ENCODE data around the gene EXD3. TPM values are rescaled to one million over a fixed set of nuclear protein-coding genes. Genes with fewer than 3 reads are reported as not detected.
A peak's percentile ranks its signal among the peaks of the same experiment; 100 is the strongest.

Gene EXD3
- total and polyA plus RNA-seq, 2 donors from 2014 or later = 18.9 to 44.5 TPM

GRCh38 chr9:137279741-137280473, 143.1 kb downstream of the EXD3 start:
- FAIRE-seq (no peak), DNase-seq (peak in 2 of 5 donors; percentile 43 to 75)
- H3K9me3 ChIP-seq (ENCODE audit: control insufficient read depth in 2 of 3, insufficient read depth in 1 of 3, low read length in 3 of 3) = no peaks in the 10 kb centered on the region
- H3K27ac ChIP-seq (ENCODE audit: low read depth in 2 of 2, low read length in 2 of 2) = no peak overlapping the region
- TF ChIP-seq, protein P1, sequence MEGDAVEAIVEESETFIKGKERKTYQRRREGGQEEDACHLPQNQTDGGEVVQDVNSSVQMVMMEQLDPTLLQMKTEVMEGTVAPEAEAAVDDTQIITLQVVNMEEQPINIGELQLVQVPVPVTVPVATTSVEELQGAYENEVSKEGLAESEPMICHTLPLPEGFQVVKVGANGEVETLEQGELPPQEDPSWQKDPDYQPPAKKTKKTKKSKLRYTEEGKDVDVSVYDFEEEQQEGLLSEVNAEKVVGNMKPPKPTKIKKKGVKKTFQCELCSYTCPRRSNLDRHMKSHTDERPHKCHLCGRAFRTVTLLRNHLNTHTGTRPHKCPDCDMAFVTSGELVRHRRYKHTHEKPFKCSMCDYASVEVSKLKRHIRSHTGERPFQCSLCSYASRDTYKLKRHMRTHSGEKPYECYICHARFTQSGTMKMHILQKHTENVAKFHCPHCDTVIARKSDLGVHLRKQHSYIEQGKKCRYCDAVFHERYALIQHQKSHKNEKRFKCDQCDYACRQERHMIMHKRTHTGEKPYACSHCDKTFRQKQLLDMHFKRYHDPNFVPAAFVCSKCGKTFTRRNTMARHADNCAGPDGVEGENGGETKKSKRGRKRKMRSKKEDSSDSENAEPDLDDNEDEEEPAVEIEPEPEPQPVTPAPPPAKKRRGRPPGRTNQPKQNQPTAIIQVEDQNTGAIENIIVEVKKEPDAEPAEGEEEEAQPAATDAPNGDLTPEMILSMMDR (IDR thresholded peaks at IDR 0.05; ENCODE audit: borderline replicate concordance, extremely low read depth, insufficient read depth) = no peak
- no peak overlapping the region for H3K4me3 ChIP-seq (ENCODE audit: low read length in 3 of 3)
- no peak overlapping the region for H3K9ac ChIP-seq (ENCODE audit: low read length in 3 of 3)
- H3K27me3 ChIP-seq (ENCODE audit: control insufficient read depth, insufficient read depth, low read length) = no peaks in the 10 kb centered on the region
- no peaks in the 10 kb centered on the region for H3K36me3 ChIP-seq (ENCODE audit: control insufficient read depth in 2 of 3, insufficient read depth in 3 of 3, low read length in 3 of 3)
- intact Hi-C loops (cut with DNase I) = no loop called here
- H3K4me1 ChIP-seq (ENCODE audit: control insufficient read depth in 2 of 3, insufficient read depth in 2 of 3, low read depth in 1 of 3, low read length in 3 of 3) = peaks cover 0 to 23% (median 7%) of the 10 kb centered on the region in 3 donors

DNA sequence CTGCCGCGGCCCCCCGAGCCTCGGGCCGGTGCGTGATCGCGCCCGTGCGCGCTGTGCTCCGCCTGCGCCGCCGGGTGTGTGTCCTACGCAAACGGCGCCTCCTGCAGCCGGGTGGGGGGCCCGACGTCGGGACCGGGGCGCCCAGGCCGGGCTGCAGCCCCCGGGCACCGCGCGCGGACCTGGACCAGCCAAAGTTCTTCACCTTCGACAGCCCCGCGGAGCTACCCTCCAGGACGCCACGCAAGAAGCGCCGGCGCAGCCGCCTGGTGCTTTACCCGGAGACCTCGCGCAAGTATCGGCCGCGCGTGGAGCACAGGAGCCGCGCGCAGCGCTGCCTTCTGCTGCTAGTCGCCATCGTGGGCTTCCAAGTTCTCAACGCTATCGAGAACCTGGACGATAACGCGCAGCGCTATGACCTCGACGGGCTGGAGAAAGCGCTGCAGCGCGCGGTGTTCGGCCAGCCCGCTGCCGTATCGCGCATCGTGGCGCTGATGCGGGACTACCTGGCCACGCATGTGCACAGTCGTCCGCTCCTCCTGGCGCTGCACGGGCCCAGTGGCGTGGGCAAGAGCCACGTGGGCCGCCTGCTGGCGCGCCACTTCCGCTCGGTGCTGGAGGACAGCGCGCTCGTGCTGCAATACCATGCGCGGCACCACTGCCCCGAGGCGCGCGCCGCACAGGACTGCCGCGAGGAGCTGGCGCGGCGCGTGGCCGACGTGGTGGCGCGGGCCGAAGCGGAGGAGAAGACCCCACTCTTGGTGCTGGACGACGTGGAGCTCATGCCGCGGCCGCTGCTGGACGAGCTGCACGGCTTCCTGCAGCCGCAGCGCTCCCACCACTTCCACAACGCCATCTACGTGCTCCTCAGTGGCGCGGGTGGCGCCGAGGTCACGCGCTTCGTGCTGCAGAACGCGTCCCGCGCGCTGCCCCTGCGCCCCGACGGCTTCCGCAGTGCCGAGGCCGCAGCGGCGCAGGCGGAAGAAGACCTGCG, 143.9 kb downstream of the EXD3 start:
- no peaks in the 10 kb centered on the region for H3K27me3 ChIP-seq (ENCODE audit: control insufficient read depth, insufficient read depth, low read length)
- TF ChIP-seq, protein P1 (IDR thresholded peaks at IDR 0.05; ENCODE audit: borderline replicate concordance, extremely low read depth, insufficient read depth) = no peak
- H3K4me1 ChIP-seq (ENCODE audit: control insufficient read depth in 2 of 3, insufficient read depth in 2 of 3, low read depth in 1 of 3, low read length in 3 of 3) = peaks cover 0 to 24% (median 7%) of the 10 kb centered on the region in 3 donors
- DNase-seq (peak in 2 of 5 donors; percentile 54 to 80), FAIRE-seq (no peak)
- H3K9me3 ChIP-seq (ENCODE audit: control insufficient read depth in 2 of 3, insufficient read depth in 1 of 3, low read length in 3 of 3) = no peaks in the 10 kb centered on the region
- H3K4me3 ChIP-seq (ENCODE audit: low read length in 3 of 3) = no peak overlapping the region
- H3K36me3 ChIP-seq (ENCODE audit: control insufficient read depth in 2 of 3, insufficient read depth in 3 of 3, low read length in 3 of 3) = no peaks in the 10 kb centered on the region
- H3K27ac ChIP-seq (ENCODE audit: low read depth in 2 of 2, low read length in 2 of 2) = no peak overlapping the region
- intact Hi-C loops (cut with DNase I) = no loop called here
- H3K9ac ChIP-seq (ENCODE audit: low read length in 3 of 3) = no peak overlapping the region

GRCh38 chr9:137278061-137278701, 144.8 kb downstream of the EXD3 start:
- DNase-seq = peak in 2 of 5 donors; percentile 63 to 88

More at GRCh38 chr9:137278061-137278701, 144.8 kb downstream of the EXD3 start:
- Histone ChIP-seq H3K9ac (ENCODE audit: low read length in 3 of 3) (peak overlapping the region in 2 of 3 donors; percentile 53 to 65), H3K4me3 (ENCODE audit: low read length in 3 of 3) (peak overlapping the region in 2 of 3 donors; percentile 42 to 48), H3K9me3 (ENCODE audit: control insufficient read depth in 2 of 3, insufficient read depth in 1 of 3, low read length in 3 of 3) (no peaks in the 10 kb centered on the region), H3K36me3 (ENCODE audit: control insufficient read depth in 2 of 3, insufficient read depth in 3 of 3, low read length in 3 of 3) (no peaks in the 10 kb centered on the region), H3K27me3 (ENCODE audit: control insufficient read depth, insufficient read depth, low read length) (no peaks in the 10 kb centered on the region), H3K27ac (ENCODE audit: low read depth in 2 of 2, low read length in 2 of 2) (peak overlapping the region; percentile 88 to 90), H3K4me1 (ENCODE audit: control insufficient read depth in 2 of 3, insufficient read depth in 2 of 3, low read depth in 1 of 3, low read length in 3 of 3) (peaks cover 0 to 26% (median 7%) of the 10 kb centered on the region in 3 donors)
- TF ChIP-seq, protein P1 (IDR thresholded peaks at IDR 0.05; ENCODE audit: borderline replicate concordance, extremely low read depth, insufficient read depth) = no peak
- no peak for FAIRE-seq
- intact Hi-C loops (cut with DNase I) = no loop called here
